GM21526 (cell line): Measurements from ENCODE around the gene TAF4B.
"Not testable (repeated sequence)": the region's sequence is repeated elsewhere in the genome, so short reads cannot be mapped to it uniquely, and the experiment has no call there.

Source experiments
- ATAC-seq: cut with Tn5 transposase; IDR thresholded peaks from one replicate; pipeline ENCODE4 v1.9.1; 2021; ENCODE audit warnings: moderate library complexity; ENCODE audit not compliant: unreplicated experiment, low FRiP score

The TAF4B gene

DNA sequence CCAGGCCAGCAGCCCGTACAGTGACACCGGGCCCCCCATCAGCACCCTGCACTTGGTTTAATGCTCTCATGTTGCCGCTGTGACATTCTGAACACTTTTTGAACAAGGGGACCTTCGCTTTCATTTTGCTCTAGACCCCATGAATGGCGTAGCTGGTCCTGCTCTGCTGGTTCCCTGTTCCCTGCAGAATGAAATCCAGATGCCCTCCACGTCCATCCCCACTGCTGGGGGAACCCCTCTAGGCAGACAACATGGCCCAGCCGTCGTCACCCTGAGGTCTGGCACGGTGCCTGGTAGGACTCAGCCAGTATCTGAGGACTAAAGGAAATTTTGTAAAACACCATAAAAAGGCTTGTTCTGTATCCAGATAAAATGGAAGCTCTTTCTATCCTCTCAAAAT lies 193.5 kb downstream of the TAF4B start:
- no peak for ATAC-seq

- no peak for ATAC-seq
Measured at GRCh38 chr18:26421503-26421902, 195.3 kb downstream of the TAF4B start.

DNA sequence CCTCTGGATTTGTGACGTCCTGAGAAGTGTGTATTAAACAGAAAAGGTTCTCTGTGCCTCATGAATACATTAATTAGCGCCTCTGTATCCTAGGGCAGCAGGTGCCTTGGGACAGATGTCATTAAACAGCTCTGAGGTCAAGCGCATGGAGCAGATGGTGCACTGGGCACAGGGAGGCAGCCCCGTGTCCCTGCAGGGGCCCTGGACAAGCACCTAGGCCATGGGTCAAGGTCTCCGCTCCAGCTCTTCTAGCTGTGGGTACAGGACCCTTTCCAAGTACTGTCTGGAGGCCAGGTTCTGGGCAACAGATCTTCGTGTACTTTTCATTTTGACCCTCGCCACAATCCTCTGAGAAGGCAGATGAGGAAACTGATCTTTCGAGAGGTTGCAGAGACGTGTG lies 195.7 kb downstream of the TAF4B start:
- ATAC-seq: no peak

DNA sequence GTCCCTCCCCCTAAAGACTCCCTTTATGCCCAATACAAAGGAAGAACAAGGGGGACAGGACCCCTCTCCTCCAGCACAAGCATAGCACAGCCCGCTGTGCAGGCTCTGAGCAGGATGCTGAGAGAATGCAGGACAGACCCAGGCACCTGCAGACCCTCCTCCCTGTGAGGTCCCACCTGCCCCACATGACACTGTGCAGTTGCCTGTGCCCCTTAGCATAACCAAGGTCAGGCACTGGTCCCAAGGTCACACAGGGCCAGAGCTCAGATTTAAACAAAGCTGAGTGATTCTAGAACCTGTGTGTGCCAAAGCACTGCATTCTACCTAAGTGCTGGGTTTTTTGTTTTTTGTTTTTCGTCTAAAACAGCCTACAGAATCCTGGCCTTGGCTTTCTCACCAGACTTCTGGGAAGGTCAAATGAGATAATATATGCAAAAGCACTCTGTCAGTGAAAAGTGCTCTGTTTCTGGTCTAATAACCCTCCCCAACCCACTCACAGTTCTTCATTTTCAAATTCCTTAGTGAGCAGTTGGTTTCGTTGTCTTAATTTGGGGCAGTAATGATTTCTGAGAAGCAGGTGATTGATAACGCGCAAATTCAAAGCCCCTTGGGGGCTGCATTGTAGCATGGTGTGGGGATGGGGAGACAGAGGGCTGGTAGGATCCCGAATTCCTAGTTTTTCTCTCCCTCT lies 196.4 kb downstream of the TAF4B start:
- peak; percentile 79 for ATAC-seq

- ATAC-seq: no peak
Measured at GRCh38 chr18:26424428-26425147, 198.3 kb downstream of the TAF4B start.

DNA sequence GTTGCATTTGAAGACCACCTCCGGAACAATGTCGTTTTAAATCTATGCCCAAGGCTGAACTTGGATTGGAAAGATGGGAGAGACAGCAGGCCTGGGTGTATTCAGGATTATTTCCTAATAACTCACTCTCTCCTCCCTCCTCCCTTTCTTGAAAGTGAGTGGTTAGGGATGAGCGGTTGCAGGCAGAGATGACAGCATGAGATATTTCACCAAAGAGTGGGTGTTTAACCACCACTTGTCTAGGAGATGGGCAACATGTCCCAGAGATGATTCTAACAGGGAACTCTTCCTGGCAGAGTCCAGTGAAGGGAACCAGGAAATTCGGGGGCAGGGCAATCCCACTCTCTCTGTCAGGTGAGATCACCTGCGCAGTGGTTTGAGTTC lies 198.9 kb downstream of the TAF4B start:
- no peak for ATAC-seq

DNA sequence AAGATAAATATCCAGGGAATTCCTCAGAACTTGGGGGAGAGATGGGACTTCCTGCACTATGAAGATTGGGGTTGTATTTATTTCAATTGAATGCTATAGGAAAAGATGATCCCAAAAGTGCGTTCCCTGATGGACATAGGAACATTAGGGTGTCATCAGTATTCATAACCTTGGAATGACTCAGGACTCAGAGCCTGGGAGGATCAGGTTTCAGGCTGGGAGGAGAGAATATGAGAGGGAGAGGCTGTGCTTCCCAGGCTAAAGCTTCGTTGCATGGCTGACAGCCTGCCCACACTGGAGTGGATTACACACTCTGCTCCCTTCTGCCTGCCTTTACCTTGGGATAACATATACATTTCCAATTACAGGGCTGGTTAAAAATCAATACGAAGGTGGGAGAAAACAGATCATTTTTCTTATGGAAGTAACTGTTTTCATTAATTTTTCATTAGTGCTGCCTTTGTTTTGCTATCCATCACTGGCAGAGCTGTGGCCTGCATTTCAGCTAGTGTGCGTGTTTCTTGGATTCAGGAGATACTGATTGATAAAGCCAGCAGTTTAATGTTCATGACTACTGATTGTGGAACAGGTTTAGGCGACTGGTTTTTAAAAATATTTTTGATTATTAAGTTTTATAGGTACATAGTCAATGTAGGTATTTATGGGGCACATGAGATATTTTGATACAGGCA lies 203.4 kb downstream of the TAF4B start:
- no peak for ATAC-seq

DNA sequence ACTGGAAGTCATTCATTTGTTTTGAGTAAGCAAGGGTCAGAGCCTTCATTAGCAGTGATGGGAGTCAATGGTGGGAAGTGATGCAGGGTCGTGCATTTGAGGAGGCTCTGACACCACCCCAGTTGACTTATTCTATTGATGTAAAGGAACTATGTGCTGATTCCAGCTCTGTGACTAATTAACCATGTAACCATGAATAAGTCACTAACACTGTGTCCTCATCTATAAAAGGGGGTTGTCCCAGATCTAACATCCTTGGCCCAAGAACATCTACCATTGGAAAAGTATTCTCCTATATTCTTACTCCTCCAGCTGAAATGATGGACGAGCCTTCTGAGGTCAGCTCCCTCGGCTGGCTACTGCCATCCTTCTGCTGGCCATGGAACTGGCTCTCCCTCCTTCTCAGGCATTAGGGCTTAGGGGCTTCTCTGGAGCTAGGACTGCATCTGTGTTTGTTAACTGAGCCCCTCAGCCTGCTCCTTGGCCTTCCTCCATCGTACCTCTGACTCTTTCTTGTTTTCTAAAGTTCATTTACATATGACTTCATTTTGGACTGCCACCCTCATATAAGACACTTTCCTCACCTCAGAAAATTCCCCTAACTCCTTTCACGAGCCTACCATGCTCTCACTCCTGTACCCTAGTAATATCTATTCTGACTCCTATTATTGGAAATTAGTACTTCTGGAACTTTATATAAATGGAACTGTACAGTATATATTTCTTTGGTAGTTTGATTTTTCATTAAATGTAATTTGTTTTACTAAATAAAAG lies 206.6 kb downstream of the TAF4B start:
- ATAC-seq: no peak

- no peak for ATAC-seq
Measured at GRCh38 chr18:26434887-26435286, 208.6 kb downstream of the TAF4B start.

DNA sequence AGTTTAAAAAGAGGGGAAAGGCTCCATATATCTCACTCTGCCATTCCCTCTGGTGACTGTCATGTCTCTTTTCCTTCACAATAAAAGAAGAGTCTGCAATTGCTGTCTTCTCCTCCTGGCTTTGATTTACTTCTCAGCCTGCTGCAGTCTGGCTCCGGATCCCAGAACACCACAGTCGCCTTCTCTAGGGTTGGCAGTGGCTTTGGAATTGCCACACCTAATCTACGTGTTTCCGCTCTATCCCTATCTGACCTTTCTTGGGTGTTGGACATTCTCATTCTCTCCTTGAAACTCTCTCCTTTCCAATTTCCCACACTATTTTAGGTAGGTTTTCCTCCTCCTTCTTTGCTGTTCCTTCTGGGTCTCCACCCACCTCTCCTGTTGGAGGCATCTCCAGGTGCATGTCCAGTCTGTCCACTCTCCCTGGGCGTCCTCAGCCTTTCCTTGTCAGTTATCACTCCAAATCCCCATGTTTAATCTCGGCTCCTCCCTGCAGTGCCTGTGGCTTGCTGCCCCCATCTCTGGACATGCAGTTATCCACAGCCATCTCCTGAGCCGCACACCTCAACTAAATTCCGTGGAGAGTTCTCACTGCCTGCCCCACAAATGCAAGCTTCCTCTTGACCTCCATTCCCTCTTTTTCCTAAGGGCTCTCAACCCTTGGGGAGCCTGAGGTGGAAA lies 209.3 kb downstream of the TAF4B start:
- ATAC-seq: no peak

GRCh38 chr18:26436176-26437051 lies 210.2 kb downstream of the TAF4B start:
- ATAC-seq: no peak

DNA sequence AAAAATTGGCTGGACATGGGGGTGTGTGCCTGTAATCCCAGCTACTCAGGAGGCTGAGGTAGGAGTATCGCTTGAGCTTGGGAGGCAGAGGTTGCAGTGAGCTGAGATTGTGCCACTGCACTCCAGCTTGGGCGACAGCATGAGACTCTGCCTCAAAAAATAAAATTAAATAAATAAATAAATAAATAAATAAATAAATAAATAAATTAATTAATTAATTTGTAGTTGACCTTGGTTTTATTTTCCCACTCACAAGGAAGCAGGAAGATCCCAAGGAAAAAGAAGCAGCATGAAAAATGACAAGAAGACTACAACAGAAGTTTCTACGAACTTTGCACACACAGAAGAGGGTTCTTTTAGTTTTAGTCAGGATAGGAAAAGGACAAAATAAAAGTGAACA lies 211.4 kb downstream of the TAF4B start:
- not testable (repeated sequence) for ATAC-seq

- peak; percentile 99 for ATAC-seq
Measured at GRCh38 chr18:26438980-26439379, 212.7 kb downstream of the TAF4B start.

GRCh38 chr18:26439537-26439936 lies 213.3 kb downstream of the TAF4B start:
- no peak for ATAC-seq

DNA sequence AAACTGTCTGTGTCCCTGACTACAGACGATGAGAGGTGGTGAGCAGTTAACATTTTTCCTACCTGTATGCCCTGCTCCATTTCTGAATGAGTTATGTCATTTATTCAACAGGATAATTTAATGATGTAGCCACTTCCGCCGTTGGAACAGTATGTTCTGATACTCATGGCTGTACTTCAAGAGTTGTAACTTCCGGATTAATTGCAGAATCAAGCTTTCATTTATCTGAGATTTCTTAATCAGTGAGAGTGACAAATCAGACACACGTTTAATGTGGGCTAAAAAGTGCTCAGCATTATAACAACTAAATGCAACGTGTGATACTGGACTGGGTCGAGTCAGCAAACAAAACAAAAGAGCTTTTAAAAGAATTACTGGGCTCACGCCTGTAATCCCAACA lies 214.4 kb downstream of the TAF4B start:
- ATAC-seq: no peak
